B cell (primary cell): ENCODE data around the gene LEMD3. TPM values are rescaled to one million over a fixed set of nuclear protein-coding genes. Genes with fewer than 3 reads are reported as not detected.
A peak's percentile ranks its signal among the peaks of the same experiment; 100 is the strongest.

Experiments
- ATAC-seq: fragments of 200-7000 bp; cut with Tn5 transposase; one replicate; pipeline ENCODE4 v1.10.0; 2021; ENCODE audit warnings: low read depth, mild to moderate bottlenecking, moderate number of reproducible peaks, moderate library complexity
- CTCF ChIA-PET: fragments of 350-600 bp; sonication (Branson Sonifier 250); formaldehyde crosslinking; loops from one replicate; lab custom pipeline; 2021; ENCODE audit warnings: antibody characterized with exemption, inconsistent platforms; lab: Charles Lee
- POLR2A ChIA-PET: fragments of 350-600 bp; sonication (Branson Sonifier 250); formaldehyde crosslinking; loops from one replicate; lab custom pipeline; 2021; ENCODE audit warnings: antibody characterized with exemption; lab: Charles Lee
- DNase-seq: peaks from one replicate; pipeline ENCODE4 v3.0.0; 2013
- H2AFZ ChIP-seq: 2 replicates; pipeline ENCODE4 v1.6.1; 2012; ENCODE audit warnings: mild to moderate bottlenecking, low read depth, low read length; ENCODE audit not compliant: insufficient read depth, poor library complexity, severe bottlenecking
- H3K27ac ChIP-seq, 2 donors: 1 replicate in 1 of 2; 2 replicates in 1 of 2; pipeline ENCODE4 v1.5.1; 2012 to 2013; ENCODE audit warnings: low read length in 2 of 2, mild to moderate bottlenecking in 2 of 2, moderate library complexity in 1 of 2
- H3K27me3 ChIP-seq, 4 experiments: fragments of 200-600 bp in 1 of 4; sonication (generic) in 1 of 4; replicated peaks in 1 of 4; 1 replicate in 2 of 4; 2 replicates in 2 of 4; pipeline versions ENCODE4 v1.6.1 to v1.7.0; 2013 to 2016; ENCODE audit warnings: low read length in 3 of 4, mild to moderate bottlenecking in 2 of 4, mixed read lengths in 1 of 4, moderate library complexity in 1 of 4; ENCODE audit not compliant: insufficient read depth in 4 of 4, control insufficient read depth in 3 of 4; ENCODE audit errors: control extremely low read depth in 1 of 4
- H3K36me3 ChIP-seq, 2 experiments: replicated peaks in 1 of 2; 1 replicate in 1 of 2; 2 replicates in 1 of 2; pipeline versions ENCODE4 v1.6.1 to v1.7.1; 2013; ENCODE audit warnings: low read length in 1 of 2; ENCODE audit not compliant: insufficient read depth in 2 of 2, control insufficient read depth in 1 of 2; ENCODE audit errors: control extremely low read depth in 1 of 2, extremely low read depth in 1 of 2
- H3K4me1 ChIP-seq, 2 donors: fragments of 200-600 bp in 1 of 2; sonication (generic) in 1 of 2; 1 replicate in 1 of 2; 2 replicates in 1 of 2; pipeline versions ENCODE4 v1.5.1 to v1.6.1; 2013 to 2017; ENCODE audit warnings: low read length in 2 of 2; ENCODE audit not compliant: control insufficient read depth in 2 of 2, insufficient read depth in 2 of 2
- H3K4me2 ChIP-seq: replicated peaks from 2 replicates; pipeline ENCODE3; 2012; ENCODE audit warnings: mild to moderate bottlenecking, low read depth, low read length; ENCODE audit not compliant: poor library complexity, severe bottlenecking
- H3K4me3 ChIP-seq, 5 experiments: fragments of 200-600 bp in 1 of 5; sonication (generic) in 1 of 5; 1 replicate in 3 of 5; 2 replicates in 2 of 5; pipeline versions ENCODE4 v1.5.1 to v1.7.0; 2011 to 2016; ENCODE audit warnings: low read length in 4 of 5, mild to moderate bottlenecking in 4 of 5, low read depth in 2 of 5, control low read depth in 1 of 5, moderate library complexity in 1 of 5; ENCODE audit not compliant: insufficient read depth in 1 of 5; ENCODE audit errors: control extremely low read depth in 1 of 5, extremely low read depth in 1 of 5
- H3K79me2 ChIP-seq: fragments of 200-600 bp; sonication (generic); one replicate; pipeline ENCODE4 v1.6.0; 2016; ENCODE audit warnings: low read length; ENCODE audit not compliant: control insufficient read depth, insufficient read depth
- H3K9ac ChIP-seq: fragments of 200-600 bp; sonication (generic); 2 replicates; pipeline ENCODE4 v1.6.1; 2017; ENCODE audit warnings: mild to moderate bottlenecking, low read length, moderate library complexity
- H3K9me3 ChIP-seq, 3 donors: one replicate each; pipeline versions ENCODE4 v1.6.1 to v1.7.1; 2013; ENCODE audit warnings: low read length in 2 of 3; ENCODE audit not compliant: control insufficient read depth in 2 of 3, insufficient read depth in 1 of 3; ENCODE audit errors: control extremely low read depth in 1 of 3
- H4K20me1 ChIP-seq: 2 replicates; pipeline ENCODE4 v1.6.0; 2012; ENCODE audit warnings: mild to moderate bottlenecking, low read length; ENCODE audit not compliant: insufficient read depth, control insufficient read depth, poor library complexity, severe bottlenecking
- H3K27ac Mint-ChIP-seq: one replicate; pipeline ENCODE4 v1.8.0; 2021; ENCODE audit warnings: mixed read lengths
- H3K27me3 Mint-ChIP-seq: one replicate; pipeline ENCODE4 v1.8.0; 2021; ENCODE audit warnings: mixed read lengths
- H3K4me1 Mint-ChIP-seq: one replicate; pipeline ENCODE4 v1.8.0; 2021; ENCODE audit warnings: mixed read lengths
- H3K4me3 Mint-ChIP-seq: one replicate; pipeline ENCODE4 v1.8.0; 2021; ENCODE audit warnings: mixed read lengths
- H3K9me3 Mint-ChIP-seq: one replicate; pipeline ENCODE4 v1.8.0; 2022; ENCODE audit warnings: mixed read lengths; ENCODE audit not compliant: insufficient read depth
- CTCF ChIP-seq: fragments of 200-600 bp; IDR thresholded peaks from one replicate; pipeline ENCODE4 v1.8.0; 2022; ENCODE audit warnings: antibody characterized with exemption, mild to moderate bottlenecking
- EZH2 ChIP-seq: IDR thresholded peaks from 2 replicates; pipeline ENCODE4 v1.6.1; 2012; ENCODE audit warnings: borderline replicate concordance, low read depth, mild to moderate bottlenecking, moderate library complexity, low read length; ENCODE audit not compliant: insufficient read depth, poor library complexity, severe bottlenecking
- WGBS: methylation state at CpG from one replicate; pipeline ENCODE4 v1.1.5; 2013; ENCODE audit warnings: missing lambda C conversion rate; ENCODE audit not compliant: insufficient coverage; 5-methylcytosine and 5-hydroxymethylcytosine counted together
- intact Hi-C: fragments of 100-400 bp; cut with micrococcal nuclease; formaldehyde crosslinking; loops from one replicate; pipeline ENCODE4 v1.10.0; 2022
- polyA plus RNA-seq: library from polyadenylated mRNA; depleted of rRNA; stranded (reverse); fragments of >200 nt; gene quantifications from 2 replicates; pipeline ENCODE4 v1.2.3, GENCODE V29; 2012
- total RNA-seq, 2 donors: library from RNA; stranded (reverse); fragments of 120-200 nt in 1 of 2; gene quantifications; 1 replicate in 1 of 2; 2 replicates in 1 of 2; pipeline versions ENCODE4 v1.2.3 to v1.2.4, GENCODE V29; 2013 to 2022

The LEMD3 gene
- total and polyA plus RNA-seq, 2 donors (not counting 1 experiment from before 2014, with no cell fraction given) = 19.4 to 71.8 TPM

DNA sequence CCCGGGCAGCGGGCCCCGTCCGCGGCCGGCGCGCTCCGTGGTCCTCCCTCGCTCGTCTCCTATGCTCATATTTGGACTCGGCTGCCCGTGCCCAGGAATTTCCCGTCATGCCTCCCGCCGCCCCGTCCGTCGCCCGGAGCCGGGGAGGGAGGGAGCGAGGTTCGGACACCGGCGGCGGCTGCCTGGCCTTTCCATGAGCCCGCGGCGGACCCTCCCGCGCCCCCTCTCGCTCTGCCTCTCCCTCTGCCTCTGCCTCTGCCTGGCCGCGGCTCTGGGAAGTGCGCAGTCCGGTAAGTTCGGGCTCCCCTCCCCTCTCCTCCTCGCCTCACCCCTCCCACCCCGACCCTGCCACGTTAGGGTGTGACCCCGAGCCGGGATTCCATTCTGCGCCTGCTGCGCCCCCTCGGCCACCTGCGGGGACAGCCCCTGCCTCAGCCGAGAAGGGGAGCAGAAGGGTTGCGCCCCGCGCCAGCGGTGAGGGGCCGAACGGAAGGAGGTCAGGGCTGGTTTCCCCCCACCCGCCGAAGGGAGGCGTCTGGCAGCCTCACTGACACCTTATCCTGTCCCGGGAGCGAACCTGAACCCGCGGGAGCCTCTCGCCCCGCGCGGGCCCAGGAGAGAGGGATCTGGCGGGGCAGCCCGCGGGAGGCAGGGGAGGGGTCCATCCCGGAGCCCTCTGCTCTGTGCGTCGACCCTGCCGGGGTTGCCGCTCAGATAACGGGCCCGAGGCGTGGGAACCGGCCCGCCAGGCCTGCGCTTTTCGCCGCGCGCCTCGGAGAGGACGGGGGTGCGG, 109.4 kb downstream of the LEMD3 start, which contains the start of gene MSRB3:
MSRB3 (plus strand) TSS at position 108 of the 793 bp plus-strand sequence. CDS start 29,897 bp downstream, outside the sequence.
- no peak within 1 kb of the TSS for H3K27ac Mint-ChIP-seq
- H3K4me2 ChIP-seq = peak within 1 kb of the TSS; percentile 92
- H3K9me3 ChIP-seq = no peaks in the 10 kb centered on the region
- peak; percentile 53 for DNase-seq
- no peaks in the 10 kb centered on the region for H3K36me3 ChIP-seq
- peak within 1 kb of the TSS; percentile 80 for H2AFZ ChIP-seq
- H3K9ac ChIP-seq = peak within 1 kb of the TSS; percentile 67
- H4K20me1 ChIP-seq = no peaks in the 10 kb centered on the region
- no peaks in the 10 kb centered on the region for H3K79me2 ChIP-seq
- intact Hi-C loops = no loop called here
- peaks cover 0 to 37% (median 21%) of the 10 kb centered on the region in 4 experiments for H3K27me3 ChIP-seq
- TF ChIP-seq CTCF (no peak), EZH2 (peak; percentile 24)
- H3K9me3 Mint-ChIP-seq = no peaks in the 10 kb centered on the region
- peaks cover 44% of the 10 kb centered on the region for H3K27me3 Mint-ChIP-seq
- peak within 1 kb of the TSS; percentile 82 for H3K4me3 Mint-ChIP-seq
- peak; percentile 28 for ATAC-seq
- ChIA-PET CTCF (no interaction called here), POLR2A (no interaction called here)
- H3K4me1 Mint-ChIP-seq = peaks cover 9% of the 10 kb centered on the region
- H3K27ac ChIP-seq = peak within 1 kb of the TSS in 1 of 2 donors; percentile 23
- WGBS = under 1% methylated on average over 83 of the region's 85 CpGs
- H3K4me3 ChIP-seq = peak within 1 kb of the TSS; percentile 47 to 70 (median 61)
- peaks cover 13 to 20% of the 10 kb centered on the region in 2 donors for H3K4me1 ChIP-seq
